ENCODE results near the gene SNF8. TPM values are rescaled to one million over a fixed set of nuclear protein-coding genes. Genes with fewer than 3 reads are reported as not detected.

SNF8 gene
- total RNA-seq, 1 experiment from 2014 or later = 129 TPM

DNA sequence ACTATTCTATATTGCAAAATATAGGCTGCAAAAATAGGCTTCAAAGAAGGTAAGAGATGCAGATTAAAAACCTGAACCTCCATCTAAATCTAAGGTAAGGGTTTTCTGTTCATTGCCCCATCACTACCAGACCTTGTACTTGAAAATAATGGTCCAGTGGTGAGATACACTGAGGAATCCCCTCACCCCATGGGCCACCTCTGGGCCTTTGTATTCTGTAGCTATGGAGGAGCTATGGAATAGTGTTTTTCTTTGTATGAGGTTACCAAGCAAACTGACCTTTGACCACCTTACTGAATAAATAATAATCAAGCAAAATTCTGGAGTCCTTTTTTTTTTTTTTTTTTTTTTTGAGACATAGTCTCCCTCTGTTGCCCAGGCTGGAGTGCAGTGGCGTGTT lies 41.2 kb downstream of the SNF8 start:
- WGBS (ENCODE audit: extremely low coverage, insufficient read length, low lambda C conversion rate) = no CpG with 5 or more reads among the region's 1 CpG
- H3K4me1 Mint-ChIP-seq = peaks cover 6 to 7% of the 10 kb centered on the region in 2 experiments; a peak in 2 of 4 replicates

More for the DNA sequence above, 41.2 kb downstream of the SNF8 start:
- Histone ChIP-seq H4K20me1 (ENCODE audit: control insufficient read depth, insufficient read depth, insufficient read length) (no peaks in the 10 kb centered on the region), H3K79me2 (ENCODE audit: insufficient read depth, low read length) (0 out of 2 replicates have a peak, but pooled peaks cover 1% of the 10 kb centered on the region), H2BK20ac (ENCODE audit: low read depth, low read length, poor library complexity, severe bottlenecking) (no peak overlapping the region), H2BK120ac (ENCODE audit: low read depth, low read length, poor library complexity, severe bottlenecking) (no peak overlapping the region), H3K4me2 (ENCODE audit: insufficient read depth, insufficient read length, low read length) (no peak overlapping the region), H3K4ac (ENCODE audit: low read depth, low read length) (no peak overlapping the region), H2BK5ac (ENCODE audit: insufficient read length, low read length) (no peak overlapping the region), H3K23me2 (ENCODE audit: insufficient read length, low read depth, low read length, poor library complexity, severe bottlenecking) (peaks cover 5% of the 10 kb centered on the region), H2AK5ac (ENCODE audit: insufficient read length, low read length) (no peak overlapping the region), H3K9me3 (ENCODE audit: control insufficient read depth, low read depth, low read length) (no peaks in the 10 kb centered on the region), H4K5ac (ENCODE audit: insufficient read length, low read depth, low read length) (no peak overlapping the region), H4K91ac (ENCODE audit: insufficient read length, low read depth, low read length) (no peak overlapping the region), H3K14ac (ENCODE audit: insufficient read depth, low read length) (no peak overlapping the region), H3T11ph (ENCODE audit: low read length) (no peak overlapping the region), H2AFZ (ENCODE audit: low read length) (no peak overlapping the region), H3K4me1 (ENCODE audit: insufficient read depth, low read length) (no peaks in the 10 kb centered on the region), H4K8ac (replicated peaks; ENCODE audit: insufficient read length, low read depth, low read length) (no peak overlapping the region), H3K27me3 (ENCODE audit: insufficient read depth, low read length) (no peaks in the 10 kb centered on the region), H3K56ac (ENCODE audit: insufficient read length, low read depth, low read length) (no peak overlapping the region), H3K23ac (ENCODE audit: insufficient read length, low read depth, low read length) (no peak overlapping the region), H3K79me1 (ENCODE audit: insufficient read depth, low read depth, low read length, poor library complexity, severe bottlenecking) (no peaks in the 10 kb centered on the region), H3K18ac (ENCODE audit: insufficient read length, low read depth, low read length) (no peak overlapping the region), H3K9ac (ENCODE audit: extremely low read depth, insufficient read length, low read length) (no peak overlapping the region), H2BK15ac (ENCODE audit: low read depth, low read length) (no peak overlapping the region), H3K27ac (ENCODE audit: insufficient read length, low read depth, low read length) (no peak overlapping the region), H2BK12ac (ENCODE audit: insufficient read length, low read depth, low read length) (no peak overlapping the region)
- TF ChIP-seq CTCF (conservative IDR thresholded peaks at IDR 0.05) = no peak
- Mint-ChIP-seq H3K9me3 (no peaks in the 10 kb centered on the region), H3K4me3 (no peak overlapping the region), H3K27me3 (ENCODE audit: low read depth) (no peaks in the 10 kb centered on the region), H3K27ac (no peak overlapping the region), H3K36me3 (ENCODE audit: insufficient read depth in 1 of 3, low read depth in 3 of 3) (peaks cover 0 to 3% (median 0%) of the 10 kb centered on the region in 3 experiments; a peak in 3 of 7 replicates)
- DNase-seq = no peak
